GM19025 (cell line): ENCODE data around the gene UNC5B.

ENCODE experiments used
- ATAC-seq: cut with Tn5 transposase; IDR thresholded peaks from one replicate; pipeline ENCODE4 v1.9.1; 2021; ENCODE audit warnings: mild to moderate bottlenecking, low read depth, moderate library complexity; ENCODE audit not compliant: unreplicated experiment

UNC5B gene

DNA sequence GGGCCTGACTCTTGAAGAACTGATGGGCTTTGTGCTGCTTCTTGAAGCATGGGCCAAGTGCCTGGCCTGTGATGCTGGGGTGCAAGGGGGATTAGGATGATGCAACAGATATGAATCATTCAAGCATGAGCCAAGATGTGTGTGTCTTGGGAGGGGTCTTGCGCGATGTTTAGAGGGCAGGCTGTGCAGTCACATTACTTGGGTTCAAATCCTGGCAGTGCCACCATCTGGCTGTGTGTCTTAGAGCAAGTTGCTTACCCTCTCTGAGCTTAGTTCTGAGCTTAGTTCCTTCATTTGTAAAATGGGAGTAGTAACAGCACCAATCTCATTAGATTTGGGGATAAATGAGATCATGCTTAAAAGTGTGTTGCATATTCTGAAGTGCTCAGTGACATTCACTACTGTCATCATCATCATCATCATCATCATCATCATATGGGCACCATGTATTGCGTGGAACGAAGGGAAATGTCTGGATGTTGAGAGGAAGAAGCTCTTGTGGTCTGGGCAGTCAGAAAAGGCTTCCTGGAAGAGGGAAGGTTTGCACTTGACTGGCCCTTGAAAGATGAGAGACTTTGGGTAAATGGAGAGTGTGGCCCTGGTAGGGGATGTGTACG, 9.3 kb downstream of the UNC5B start:
- ATAC-seq, result no peak

DNA sequence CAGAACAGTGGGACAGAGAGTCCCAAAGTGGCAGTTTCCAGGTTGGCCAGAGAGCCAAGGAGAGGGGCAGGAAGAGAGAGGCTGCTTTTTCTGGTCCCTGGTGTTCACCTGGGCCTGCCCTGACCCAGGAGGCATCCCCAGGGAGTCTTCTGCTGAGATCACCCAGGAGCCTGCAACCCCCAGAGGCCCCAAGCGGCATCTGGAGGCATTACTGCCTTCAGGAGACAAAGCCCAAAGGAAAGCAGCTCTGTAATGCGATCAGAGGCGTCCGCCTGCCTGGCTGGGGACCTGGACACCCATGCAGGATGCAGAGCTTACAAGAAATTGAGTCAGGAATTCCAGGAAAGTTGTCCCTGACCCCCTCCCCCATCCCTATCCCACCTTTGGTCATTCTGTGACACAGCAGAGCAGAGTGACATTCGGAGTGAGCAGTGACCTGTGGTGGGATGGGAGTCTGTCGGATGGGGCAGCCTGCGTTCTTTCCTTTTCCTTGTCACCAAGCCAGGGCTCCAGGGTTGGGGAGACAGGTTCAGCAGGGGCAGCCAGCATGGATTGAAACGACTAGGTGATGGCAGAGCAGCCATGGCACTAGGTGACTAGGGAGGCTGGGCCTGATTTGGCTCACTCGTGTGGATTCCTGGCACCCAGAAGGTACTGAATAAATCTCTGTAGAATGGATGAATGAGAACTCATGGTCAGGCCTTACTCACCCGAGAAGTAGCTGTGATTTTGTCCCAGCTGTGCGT, 10.4 kb downstream of the UNC5B start:
- no peak for ATAC-seq

DNA sequence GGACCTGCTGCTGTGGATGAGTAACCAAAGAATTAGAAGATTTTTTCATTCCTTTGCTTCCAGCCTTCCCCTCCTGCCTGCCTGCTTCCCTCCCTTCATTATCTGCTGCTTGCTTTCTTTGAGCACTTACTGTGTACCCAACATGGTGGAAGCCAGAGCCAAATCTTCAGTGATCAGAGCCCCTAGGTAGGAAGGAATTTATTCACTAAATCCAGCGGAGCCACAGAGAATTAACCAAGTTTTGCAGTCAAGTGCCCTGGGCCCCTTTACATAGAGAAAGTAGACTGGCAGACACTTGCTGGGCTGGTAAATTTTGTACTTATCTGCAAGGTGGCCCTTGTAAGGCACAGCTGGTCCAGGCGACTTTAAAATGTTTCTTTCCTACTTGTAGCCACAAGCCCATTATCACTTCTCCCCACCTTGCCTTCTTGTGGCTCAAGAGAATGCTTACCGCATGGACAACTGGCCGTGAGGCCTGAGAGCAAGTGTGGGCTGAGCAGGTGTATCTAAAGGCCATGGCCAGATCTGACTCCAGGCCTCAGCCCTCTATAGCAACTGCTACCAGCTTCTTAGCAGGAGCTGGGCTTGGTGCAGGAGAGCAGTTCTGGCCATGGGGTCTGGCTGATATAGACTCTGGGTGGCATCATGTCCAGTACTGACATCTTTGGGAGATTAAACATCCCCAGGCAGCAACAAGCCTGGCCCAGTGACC, 11.1 kb downstream of the UNC5B start:
- ATAC-seq, result no peak

DNA sequence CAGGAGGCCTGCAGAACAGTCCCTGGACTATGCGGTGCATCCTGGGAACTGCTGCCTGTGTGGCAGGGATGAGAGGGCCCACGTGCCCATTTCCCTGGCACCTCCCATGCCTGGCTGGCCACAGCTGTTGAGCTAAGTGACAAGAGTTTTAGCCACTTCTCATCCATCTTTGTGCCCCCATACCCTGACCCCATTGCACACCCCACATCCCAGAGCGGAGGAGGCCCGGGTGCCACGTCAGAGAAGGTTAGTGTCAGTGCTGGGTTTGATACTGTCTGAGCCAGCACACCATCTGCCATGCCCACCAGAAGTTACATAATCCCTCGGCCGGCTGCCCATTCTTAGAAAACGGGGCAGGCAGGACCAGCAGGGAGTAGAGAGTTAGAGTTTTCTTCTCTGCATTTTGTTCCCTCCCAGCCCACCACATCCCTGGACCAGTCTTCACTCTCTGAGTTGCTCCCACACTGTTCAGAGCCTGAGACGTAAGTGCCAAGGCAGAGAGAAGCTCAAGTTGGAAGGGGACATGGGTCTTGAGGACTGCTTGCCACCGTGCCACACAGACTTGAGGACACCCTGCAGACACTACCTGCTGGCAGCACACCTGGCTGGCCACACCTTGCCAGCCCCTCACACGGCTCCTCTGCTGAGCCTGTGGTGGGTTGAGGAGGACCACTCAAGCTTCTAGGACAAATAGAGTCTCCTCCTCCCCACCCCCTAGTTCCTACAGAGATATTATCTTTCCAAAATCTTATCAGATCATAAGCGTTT, 13.1 kb downstream of the UNC5B start:
- no peak for ATAC-seq

DNA sequence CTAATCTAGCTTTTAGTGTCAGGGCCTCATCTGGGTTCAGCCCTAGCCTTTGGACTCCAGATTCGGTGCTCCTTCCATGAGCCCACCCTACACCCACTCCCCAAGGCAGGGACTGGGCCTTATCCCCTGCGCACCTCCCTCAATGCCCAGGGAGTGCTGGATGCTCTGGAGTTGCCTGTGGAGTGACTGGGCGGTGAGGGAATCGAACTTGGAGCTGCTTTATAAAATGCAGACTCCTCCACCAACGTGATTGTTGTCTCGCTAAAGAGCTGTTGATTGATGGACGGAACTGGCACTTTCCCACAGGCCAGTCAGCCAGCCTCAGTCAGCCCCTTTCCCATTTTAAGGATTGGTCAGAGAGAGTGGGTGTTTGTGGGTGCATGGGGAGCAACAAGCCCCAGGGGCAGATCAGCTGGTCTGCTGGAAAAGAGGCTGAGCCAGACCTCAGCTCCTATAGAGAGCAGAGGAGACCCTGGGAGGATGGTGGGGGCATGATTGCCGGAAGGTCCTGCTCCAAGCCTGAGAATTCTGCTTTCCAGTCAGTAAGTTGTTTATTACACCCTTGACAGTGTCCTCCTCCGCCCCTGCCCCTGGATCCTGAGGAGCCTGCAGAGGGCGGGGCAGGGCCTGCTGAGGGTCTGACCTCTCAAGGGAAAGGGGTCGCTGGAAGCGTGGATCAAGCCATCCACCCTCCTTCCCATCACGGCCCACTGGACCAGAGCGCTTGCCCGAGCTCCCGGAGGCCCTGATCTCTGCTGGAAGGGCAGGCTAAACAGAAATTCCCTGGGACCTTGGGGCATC, 16.7 kb downstream of the UNC5B start:
- ATAC-seq, result no peak

DNA sequence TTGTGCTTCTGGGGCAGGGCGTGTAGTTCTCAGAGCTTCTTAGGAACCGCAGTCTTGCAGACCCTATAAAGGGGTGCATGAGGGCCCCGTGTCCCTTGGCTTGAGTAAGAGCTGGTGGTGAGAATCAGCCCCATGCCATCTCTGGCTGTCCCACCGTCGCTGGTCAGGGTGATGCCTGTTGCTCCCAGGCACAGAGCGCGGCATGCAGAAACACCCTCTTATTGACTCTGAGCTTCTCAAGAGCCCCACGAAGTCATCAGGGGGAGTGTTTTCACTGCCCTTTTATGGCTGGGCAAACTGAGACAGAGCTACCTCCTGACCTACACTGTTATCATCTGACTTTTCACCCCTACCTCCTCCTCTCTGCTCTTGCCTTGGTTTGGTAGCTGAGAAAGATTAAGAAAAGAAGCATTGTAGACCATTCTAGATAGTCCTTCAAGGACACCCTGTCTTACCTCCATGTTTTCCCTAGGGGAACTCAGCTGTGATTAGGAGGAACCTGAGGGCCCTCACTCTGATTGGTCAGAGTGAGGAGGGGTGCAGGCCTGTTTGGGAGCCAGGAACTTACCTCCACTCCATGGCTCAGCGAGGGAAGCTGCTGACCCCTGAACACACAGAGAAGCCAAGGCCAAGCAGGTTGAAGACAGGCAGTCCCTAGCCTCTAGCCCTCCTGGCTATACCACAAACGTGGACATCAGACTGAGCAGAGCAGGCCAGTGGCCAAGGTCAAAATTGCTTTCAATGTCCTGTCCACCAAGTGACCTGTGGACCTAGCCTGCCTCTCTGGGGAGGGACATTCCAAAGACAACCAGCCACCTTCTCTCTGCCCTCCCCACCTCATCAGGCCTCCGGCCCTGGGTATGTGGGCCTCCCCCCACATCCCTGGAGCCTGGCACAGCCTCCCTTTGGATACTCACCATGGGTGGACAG, 17.6 kb downstream of the UNC5B start:
- ATAC-seq, result no peak

DNA sequence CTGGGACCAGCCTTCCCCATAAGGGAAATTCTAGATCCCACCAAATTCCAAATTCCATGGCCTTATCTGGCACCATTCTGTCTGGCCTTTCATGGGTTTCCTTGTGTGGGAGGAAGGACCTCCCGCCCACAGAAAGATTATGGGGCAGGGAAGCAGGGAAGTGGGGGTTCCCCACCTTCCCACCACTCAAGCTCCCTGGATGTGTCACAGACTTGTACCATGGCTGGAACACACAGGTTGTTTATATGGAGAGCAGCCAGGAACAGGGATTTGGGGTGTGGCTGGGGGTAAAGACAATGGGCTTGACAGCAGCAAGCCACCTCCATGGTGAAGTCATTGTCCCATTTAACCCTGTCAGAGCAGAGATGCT, 18.3 kb downstream of the UNC5B start:
- no peak for ATAC-seq

DNA sequence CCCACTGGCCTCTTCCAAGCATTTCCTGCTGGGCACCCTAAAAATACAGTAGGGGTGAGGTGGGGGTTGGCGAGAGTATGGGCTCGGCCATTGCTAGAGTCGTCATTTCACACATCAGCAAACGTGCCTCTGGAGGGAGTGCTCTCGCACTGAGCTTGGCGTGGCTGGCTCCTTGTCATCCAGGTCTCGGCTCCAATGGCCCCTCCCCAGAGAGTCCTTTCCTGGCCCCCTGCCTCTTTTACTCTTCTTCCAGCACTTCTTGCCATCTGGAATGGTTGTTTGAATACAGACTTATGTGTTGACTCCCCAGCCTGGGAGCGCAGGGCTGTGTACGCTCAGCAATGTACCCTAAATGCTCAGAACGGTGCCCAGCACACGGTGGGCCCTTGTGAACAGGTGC, 18.8 kb downstream of the UNC5B start:
- no peak for ATAC-seq

DNA sequence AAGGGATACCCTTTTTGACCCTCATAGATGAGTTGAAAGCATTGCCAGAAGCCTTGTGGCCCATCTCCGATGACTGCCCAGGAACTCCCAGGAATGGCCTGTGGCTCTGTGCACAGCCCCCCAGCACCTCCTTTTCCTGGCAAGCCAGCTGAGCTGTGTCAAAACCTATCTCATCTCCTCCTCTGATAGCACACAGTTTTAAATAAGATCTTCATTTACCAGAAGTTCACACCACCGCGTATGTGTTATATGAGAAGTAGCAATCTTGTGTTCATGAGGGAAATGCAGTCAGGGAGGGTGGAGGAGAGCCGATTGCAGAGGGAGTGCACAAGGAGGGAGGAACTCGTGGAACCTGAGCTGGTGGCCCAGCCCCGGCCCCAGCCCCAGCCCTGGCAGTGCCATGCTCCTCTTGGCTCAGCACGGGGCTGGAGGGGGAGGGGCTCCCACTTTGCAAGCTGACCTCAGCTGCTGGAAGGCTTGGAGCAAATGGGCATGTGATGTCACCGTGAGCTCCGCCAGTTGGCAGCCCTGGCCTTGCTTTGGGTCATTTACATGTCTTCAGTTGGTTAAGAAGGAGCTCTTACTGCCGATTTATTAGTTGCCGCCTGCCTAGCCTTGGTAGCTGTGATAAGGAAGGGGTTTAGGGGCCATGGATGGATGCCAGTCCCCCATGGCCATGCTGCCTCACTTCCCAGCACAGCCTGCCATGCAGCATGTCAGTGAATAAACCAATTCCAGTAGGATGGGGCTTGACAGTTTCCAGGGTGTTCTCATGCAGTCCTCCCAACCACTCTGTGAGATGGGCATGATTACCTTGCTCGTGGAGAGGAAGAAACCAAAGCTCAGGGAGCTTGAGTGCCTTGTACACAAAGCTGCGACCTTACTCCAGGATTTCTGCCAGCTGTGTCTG, 20.0 kb downstream of the UNC5B start:
- ATAC-seq, result no peak

DNA sequence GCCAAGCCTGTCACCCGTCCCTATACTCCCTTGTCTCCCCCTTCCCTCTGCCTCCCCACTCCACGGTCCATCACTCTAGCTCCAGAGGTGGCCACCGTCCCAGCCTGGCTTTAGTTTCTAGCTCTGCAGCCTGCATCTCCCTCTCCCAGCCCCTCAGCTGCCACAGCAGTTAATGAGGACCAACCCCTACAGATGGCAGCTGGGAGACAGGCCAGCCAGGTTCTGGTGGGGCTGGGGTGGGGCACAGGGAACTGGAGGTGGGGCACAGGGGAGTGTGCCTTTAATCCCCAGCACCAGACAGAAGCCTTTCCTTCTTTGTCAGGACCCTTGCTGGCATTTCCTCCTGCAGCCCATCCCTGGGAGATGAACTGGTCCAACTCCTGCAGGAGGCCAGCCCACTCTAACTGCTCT, 21.1 kb downstream of the UNC5B start:
- no peak for ATAC-seq

DNA sequence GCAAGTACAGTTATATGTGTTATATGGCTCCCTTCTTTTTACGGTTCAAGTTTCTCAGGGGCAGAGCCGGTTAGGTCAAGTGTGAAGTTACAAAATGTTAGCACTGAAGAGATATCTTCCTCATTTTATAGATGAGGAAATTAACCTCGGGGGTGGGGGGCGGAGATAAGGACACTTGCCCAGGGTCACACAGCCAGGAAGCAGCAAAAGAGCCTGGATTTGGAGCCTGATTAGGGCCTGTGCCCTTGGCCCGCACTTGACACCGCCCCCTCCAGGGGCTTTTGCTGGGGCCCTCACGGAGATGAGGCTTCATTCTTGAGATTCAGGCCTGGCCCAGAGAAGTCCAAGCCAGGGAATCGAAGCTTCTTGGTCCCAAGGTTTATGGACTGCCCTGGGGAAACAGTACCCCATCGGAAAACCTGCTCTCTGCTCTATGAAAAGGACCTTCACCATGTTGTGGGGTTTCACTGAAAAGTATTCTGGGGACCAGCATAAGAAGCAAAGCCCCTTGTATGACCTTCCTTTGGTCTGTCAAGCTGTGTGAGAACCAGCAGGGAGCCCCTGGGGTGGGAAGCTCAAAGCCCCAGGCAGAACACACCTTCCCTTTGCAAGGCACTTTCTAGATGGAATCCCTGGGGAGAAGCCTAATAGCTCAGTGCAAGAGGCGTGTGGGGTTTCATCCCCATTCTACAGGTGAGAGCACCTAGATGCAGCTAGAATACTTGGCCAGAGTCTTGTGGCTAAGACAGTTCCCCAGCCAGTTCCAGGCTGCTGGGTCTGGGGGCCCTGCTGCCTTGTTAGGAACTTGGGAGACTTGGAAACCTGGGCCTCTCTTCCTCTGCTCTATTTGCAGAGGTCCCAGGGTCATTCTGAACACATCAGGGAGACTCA, 21.9 kb downstream of the UNC5B start:
- no peak for ATAC-seq

DNA sequence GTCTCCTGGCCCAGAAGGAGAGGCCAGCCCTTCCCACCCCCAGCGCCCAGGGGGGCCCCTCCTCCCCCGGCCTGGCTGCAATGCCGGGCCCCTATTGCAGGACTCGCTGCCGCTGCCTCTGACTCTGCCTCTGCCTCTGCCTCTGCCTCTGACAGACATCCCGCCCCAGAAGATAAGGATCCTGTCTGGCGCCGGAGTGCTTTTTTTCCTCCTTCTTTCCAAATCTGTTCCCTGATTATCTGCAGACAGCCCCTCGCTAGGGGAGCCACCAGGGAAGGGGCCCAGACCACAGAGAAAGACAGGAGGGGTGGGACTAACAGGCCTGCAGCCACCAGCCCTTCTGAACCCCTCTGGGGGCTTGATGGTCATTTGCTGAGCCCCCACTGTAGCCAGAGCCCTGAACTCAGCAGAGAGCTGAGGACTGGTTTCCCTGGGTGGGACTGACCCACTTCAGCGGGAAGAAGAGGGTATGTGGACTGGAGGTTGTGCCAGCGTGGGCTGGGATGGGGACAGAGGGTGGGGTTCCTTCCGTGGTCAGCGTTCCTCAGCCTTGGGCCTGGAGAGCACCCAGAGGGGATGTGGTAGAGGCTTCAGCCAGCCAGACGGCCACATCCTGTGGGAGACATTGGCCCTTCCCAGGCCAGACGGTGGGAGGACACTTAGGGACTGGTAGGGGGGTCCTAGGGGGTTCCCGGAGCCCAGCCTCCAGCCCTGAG, 22.8 kb downstream of the UNC5B start:
- no peak for ATAC-seq

DNA sequence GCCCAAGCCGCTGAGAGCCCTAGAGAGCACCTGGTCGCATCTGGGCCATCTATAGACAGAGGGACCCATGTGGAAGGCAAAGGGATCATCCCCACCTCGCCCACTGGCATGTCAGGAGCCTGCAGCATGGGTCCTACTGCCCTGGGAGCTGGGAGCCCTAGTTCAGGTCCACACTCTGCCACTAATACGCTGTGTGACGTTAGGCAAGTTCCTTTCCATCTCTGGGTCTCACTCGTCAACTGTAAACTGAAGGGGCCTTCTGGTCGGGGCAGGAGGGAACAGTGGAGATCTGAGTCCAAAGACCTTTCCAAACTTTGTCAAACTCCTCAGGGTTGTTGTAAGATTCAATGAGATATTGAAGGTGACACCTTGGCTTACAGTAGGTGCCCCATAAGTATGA, 23.4 kb downstream of the UNC5B start:
- no peak for ATAC-seq

DNA sequence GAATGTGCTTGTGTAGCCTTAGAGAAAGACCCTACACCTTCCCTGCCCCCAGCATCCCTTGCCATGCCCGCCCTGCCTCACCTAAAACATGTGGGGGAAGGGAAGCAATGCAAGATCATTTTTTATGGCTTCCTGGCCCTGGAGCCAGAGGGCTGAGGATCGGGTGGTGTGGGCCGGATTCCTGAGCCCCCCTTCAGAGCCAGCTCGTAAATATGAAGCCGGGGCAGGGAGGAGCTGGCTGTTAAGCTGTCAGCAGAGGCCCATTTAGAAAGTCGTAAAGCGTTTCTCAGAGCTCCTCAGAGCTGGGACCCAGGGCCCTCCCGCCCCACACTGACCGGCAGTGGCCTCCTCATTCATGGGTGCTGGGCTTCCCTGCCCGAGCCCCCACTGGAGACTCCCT, 23.9 kb downstream of the UNC5B start:
- no peak for ATAC-seq

DNA sequence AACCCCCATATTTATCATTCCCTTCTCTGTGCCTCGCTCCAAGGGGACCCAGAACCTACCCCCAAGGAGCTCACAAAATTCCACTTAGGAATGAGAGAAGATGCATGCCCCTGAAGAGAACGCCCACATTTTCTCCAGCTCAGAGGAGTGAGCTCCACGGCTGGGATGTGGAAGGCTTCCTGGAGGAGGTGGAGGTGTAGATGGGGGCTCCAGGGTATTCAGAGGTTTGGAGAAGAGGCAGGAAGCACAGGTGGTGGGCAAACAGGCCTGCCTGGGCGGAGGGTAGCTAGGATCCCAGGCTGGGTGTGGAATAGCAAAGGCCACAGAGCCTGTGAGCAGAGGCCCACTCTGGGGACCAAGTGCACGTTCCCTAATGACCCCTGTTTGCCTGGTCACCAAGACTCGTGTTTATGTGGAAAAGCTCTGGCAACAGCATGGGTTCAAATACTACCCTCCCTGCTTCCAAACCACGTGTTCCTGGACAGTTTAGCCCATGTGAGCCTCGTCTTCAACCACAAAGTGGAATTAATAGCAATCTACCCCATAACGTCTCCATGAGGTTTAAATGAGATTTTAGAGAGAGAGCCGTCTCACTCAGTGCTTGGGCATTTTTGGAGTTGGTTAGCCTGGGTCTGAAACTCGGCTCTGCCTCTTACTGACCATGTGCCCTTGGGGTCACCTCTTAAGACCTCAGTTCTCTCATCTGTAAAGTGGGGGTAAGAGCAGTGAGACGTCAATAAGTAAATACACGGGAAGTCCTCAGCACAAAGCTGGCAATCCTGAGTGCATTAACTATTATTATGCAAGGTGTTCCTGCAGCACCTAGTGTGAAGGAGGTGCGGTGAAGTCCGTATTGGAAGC, 24.7 kb downstream of the UNC5B start:
- ATAC-seq, result no peak
